OCI-LY3 (cell line): ENCODE measurements around the gene SAMD4B.

Source experiments
- H2AFZ ChIP-seq: fragments of 200-600, 300-600 bp; shearing (Covaris generic); 2 replicates; pipeline ENCODE4 v1.6.0; 2014; ENCODE audit warnings: antibody characterized with exemption, low read depth, low read length
- H3K27ac ChIP-seq: fragments of 200-600, 300-600 bp; sonication (generic); 2 replicates; pipeline ENCODE4 v1.5.1; 2014; ENCODE audit warnings: mild to moderate bottlenecking, low read length, moderate library complexity, mixed read lengths
- H3K27me3 ChIP-seq: fragments of 200-600, 300-600 bp; sonication (generic); 2 replicates; pipeline ENCODE4 v1.6.1; 2014; ENCODE audit warnings: low read depth, low read length, mixed read lengths
- H3K36me3 ChIP-seq: fragments of 200-600, 300-600 bp; sonication (generic); replicated peaks from 2 replicates; pipeline ENCODE3; 2014; ENCODE audit warnings: low read depth, low read length, mixed read lengths
- H3K4me1 ChIP-seq: fragments of 300-600, 200-600 bp; sonication (generic); 2 replicates; pipeline ENCODE4 v1.6.1; 2014; ENCODE audit warnings: low read length, mixed read lengths
- H3K4me2 ChIP-seq: fragments of 200-600, 300-600 bp; sonication (generic); 2 replicates; pipeline ENCODE4 v1.6.1; 2014; ENCODE audit warnings: low read length, mixed read lengths
- H3K4me3 ChIP-seq: fragments of 300-600, 200-600 bp; sonication (generic); 2 replicates; pipeline ENCODE4 v1.5.1; 2014; ENCODE audit warnings: antibody characterized with exemption, mild to moderate bottlenecking, low read length, moderate library complexity
- H3K79me2 ChIP-seq: fragments of 300-600, 200-600 bp; shearing (Covaris generic); 2 replicates; pipeline ENCODE4 v1.6.1; 2014; ENCODE audit warnings: mild to moderate bottlenecking, low read length, mixed read lengths
- H3K9ac ChIP-seq: fragments of 300-600, 200-600 bp; shearing (Covaris generic); 2 replicates; pipeline ENCODE4 v1.6.0; 2014; ENCODE audit warnings: mild to moderate bottlenecking, low read length, moderate library complexity
- H3K9me3 ChIP-seq: fragments of 200-600, 300-600 bp; shearing (Covaris generic); 2 replicates; pipeline ENCODE4 v1.6.1; 2014; ENCODE audit warnings: low read length, mixed read lengths; ENCODE audit not compliant: insufficient read depth
- H4K20me1 ChIP-seq: fragments of 200-600, 300-600 bp; sonication (generic); 2 replicates; pipeline ENCODE4 v1.6.1; 2016; ENCODE audit warnings: low read length, mixed read lengths; ENCODE audit not compliant: insufficient read depth
- EZH2phosphoT487 ChIP-seq: fragments of 200-600 bp; shearing (Covaris generic); IDR thresholded peaks from 2 replicates; pipeline ENCODE4 v1.6.1; 2018; ENCODE audit warnings: antibody characterized with exemption, mixed run types, low read depth
- TF ChIP-seq, protein P1 (sequence below): fragments of 200-600, 300-600 bp; sonication (generic); IDR thresholded peaks from 2 replicates; pipeline ENCODE4 v1.5.1; 2014; ENCODE audit warnings: antibody characterized with exemption, low read length, low read depth

SAMD4B gene

GRCh38 chr19:39388657-39389056, 46.4 kb downstream of the SAMD4B start:
- Histone ChIP-seq H3K4me1 (peaks cover 11% of the 10 kb centered on the region), H3K27me3 (no peaks in the 10 kb centered on the region), H3K36me3 (peaks cover 42% of the 10 kb centered on the region), H3K79me2 (peaks cover 34% of the 10 kb centered on the region), H4K20me1 (no peaks in the 10 kb centered on the region), H2AFZ (no peak overlapping the region), H3K9me3 (no peaks in the 10 kb centered on the region), H3K9ac (no peak overlapping the region), H3K4me3 (no peak overlapping the region), H3K27ac (no peak overlapping the region), H3K4me2 (no peak overlapping the region)
- TF ChIP-seq, protein P1, sequence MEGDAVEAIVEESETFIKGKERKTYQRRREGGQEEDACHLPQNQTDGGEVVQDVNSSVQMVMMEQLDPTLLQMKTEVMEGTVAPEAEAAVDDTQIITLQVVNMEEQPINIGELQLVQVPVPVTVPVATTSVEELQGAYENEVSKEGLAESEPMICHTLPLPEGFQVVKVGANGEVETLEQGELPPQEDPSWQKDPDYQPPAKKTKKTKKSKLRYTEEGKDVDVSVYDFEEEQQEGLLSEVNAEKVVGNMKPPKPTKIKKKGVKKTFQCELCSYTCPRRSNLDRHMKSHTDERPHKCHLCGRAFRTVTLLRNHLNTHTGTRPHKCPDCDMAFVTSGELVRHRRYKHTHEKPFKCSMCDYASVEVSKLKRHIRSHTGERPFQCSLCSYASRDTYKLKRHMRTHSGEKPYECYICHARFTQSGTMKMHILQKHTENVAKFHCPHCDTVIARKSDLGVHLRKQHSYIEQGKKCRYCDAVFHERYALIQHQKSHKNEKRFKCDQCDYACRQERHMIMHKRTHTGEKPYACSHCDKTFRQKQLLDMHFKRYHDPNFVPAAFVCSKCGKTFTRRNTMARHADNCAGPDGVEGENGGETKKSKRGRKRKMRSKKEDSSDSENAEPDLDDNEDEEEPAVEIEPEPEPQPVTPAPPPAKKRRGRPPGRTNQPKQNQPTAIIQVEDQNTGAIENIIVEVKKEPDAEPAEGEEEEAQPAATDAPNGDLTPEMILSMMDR = no peak
- no peak for TF ChIP-seq EZH2phosphoT487

DNA sequence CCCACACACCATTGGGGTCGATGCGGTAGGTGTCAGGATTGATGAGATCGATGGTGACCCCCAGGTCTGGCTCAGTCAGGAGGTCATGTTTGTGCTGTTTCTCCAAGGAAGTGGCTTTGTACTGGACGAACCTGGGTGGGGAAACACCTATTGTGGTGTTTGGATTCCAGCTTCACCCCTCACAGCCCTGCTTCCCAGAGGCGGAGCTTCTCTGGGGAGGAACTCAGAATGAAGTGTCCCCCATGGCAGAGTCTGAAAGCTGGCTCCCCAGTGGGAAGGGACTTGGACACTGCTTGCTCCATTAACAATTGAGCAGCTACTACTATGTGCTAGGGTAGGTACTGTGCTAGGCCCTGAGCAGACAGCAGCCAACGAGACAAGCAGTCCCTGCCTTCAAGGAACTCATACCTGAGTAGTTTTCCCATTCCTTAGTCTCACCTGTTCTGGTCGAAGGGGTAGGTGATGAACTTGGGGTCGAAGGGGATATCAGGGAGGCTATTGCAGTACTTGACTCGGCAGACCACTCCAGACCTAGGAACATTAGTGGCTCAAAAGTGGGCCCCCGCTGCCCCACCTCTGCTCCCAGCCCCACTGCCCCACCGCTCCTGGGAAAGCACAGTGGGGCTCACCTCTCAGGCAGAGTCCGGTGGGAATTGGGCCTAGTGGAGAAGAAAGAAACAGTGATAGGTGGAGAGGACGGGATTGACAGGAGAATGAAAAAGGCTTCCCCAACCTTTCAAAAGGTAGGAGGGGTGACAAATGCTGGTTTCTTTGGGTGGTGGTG, 47.6 kb downstream of the SAMD4B start:
- no peak for TF ChIP-seq EZH2phosphoT487
- TF ChIP-seq, protein P1 = no peak
- peak overlapping the region; percentile 89 for H3K4me2 ChIP-seq
- peaks cover 41% of the 10 kb centered on the region for H3K36me3 ChIP-seq
- no peak overlapping the region for H2AFZ ChIP-seq
- H3K9ac ChIP-seq = peak overlapping the region; percentile 86
- peaks cover 35% of the 10 kb centered on the region for H3K79me2 ChIP-seq
- H3K27ac ChIP-seq = peak overlapping the region; percentile 82
- H3K9me3 ChIP-seq = no peaks in the 10 kb centered on the region
- H3K4me3 ChIP-seq = peak overlapping the region; percentile 78
- peaks cover 11% of the 10 kb centered on the region for H3K4me1 ChIP-seq
- no peaks in the 10 kb centered on the region for H4K20me1 ChIP-seq
- no peaks in the 10 kb centered on the region for H3K27me3 ChIP-seq

DNA sequence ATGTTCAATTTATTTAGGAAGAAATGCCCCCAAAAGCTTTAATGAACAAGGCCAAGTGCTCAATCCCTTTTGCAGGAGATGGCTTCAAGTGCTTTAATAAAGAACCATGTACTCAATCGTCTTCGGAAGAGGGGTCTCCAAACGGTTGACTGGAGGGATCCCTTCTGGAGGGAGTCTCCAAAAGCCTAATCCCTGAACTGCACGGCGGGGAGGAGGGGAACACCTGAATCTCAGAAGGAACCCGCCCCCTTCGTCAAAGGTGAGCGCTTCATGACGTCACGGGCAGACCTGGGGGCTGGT, 48.2 kb downstream of the SAMD4B start:
- H3K9me3 ChIP-seq = no peaks in the 10 kb centered on the region
- H3K36me3 ChIP-seq = peaks cover 43% of the 10 kb centered on the region
- TF ChIP-seq, protein P1 = no peak
- H4K20me1 ChIP-seq = no peaks in the 10 kb centered on the region
- H3K4me1 ChIP-seq = peaks cover 11% of the 10 kb centered on the region
- H3K79me2 ChIP-seq = peaks cover 35% of the 10 kb centered on the region
- H3K4me2 ChIP-seq = peak overlapping the region; percentile 89
- peak overlapping the region; percentile 54; the same call in 1 of the 2 replicates for H2AFZ ChIP-seq
- H3K4me3 ChIP-seq = peak overlapping the region; percentile 78
- H3K27ac ChIP-seq = peak overlapping the region; percentile 82
- peak overlapping the region; percentile 86 for H3K9ac ChIP-seq
- H3K27me3 ChIP-seq = no peaks in the 10 kb centered on the region

DNA sequence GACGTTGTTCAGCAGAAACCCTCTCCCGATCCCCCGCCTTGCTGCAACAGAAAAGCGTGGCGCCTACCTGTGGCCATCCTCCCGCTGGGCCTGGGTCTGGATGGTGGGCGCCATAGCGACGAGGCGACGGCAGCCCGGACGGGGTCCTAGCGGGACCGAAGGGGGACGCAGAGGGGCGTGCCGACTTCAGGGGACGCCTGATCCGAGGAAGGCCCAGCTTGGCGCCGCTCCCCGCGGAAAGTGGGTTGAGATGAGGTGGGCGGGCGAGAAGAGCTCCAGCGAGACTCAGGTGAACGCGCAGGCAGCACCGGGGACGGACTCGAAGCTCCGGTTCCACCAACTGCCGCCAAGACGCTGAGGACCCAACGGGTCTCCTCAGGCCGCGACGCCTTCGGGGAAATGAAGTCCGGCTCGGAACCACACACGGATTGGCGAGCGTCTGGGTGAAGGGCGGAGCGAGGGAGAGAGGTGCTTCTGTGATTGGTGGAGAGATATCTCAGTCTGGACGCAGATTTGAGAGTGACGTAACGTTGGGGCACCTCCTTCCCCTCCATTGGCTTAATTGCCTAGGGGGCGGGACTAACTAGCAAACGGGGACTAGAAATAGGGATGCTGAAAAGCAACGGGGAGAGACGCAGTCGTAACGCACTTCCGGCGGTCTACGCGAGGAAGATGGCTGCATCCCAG, 48.7 kb downstream of the SAMD4B start, which contains the start of the genes MED29 and PAF1:
MED29 (plus strand) TSS at position 628 of the 687 bp plus-strand sequence; CDS start at position 673, 45 bp downstream.
PAF1 (minus strand) TSS at position 356 of the 687 bp plus-strand sequence; CDS start at position 114, 242 bp downstream.
- Histone ChIP-seq H3K79me2 (peaks cover 35% of the 10 kb centered on the region), H3K27me3 (no peaks in the 10 kb centered on the region), H3K27ac (peak within 1 kb of the TSS; percentile 82), H3K36me3 (peaks cover 39% of the 10 kb centered on the region), H3K4me2 (peak within 1 kb of the TSS; percentile 89), H4K20me1 (no peaks in the 10 kb centered on the region), H3K4me1 (peaks cover 11% of the 10 kb centered on the region), H3K9me3 (no peaks in the 10 kb centered on the region), H3K9ac (peak within 1 kb of the TSS; percentile 88), H3K4me3 (peak within 1 kb of the TSS; percentile 90), H2AFZ (peak within 1 kb of the TSS; percentile 63)
- TF ChIP-seq, protein P1 = no peak; the same call in 1 of the 2 replicates
- no peak for TF ChIP-seq EZH2phosphoT487
